ENCODE measurements around the gene CMSS1.

The CMSS1 gene

GRCh38 chr3:99999536-99999935 is 181.9 kb downstream of the CMSS1 start:
- no peak for DNase-seq (ENCODE audit: low spot score)

- DNase-seq (ENCODE audit: low spot score): no peak
Observed at GRCh38 chr3:100001083-100001482, 183.4 kb downstream of the CMSS1 start.

- no peak for DNase-seq (ENCODE audit: low spot score)
Observed at GRCh38 chr3:100001526-100002270, 184.0 kb downstream of the CMSS1 start.

- no peak for DNase-seq (ENCODE audit: low spot score)
Observed at GRCh38 chr3:100002599-100003350, 185.1 kb downstream of the CMSS1 start.

- DNase-seq (ENCODE audit: low spot score): no peak
Observed at GRCh38 chr3:100003609-100004503, 186.2 kb downstream of the CMSS1 start.

- no peak for DNase-seq (ENCODE audit: low spot score)
Observed at GRCh38 chr3:100004931-100005330, 187.3 kb downstream of the CMSS1 start.

GRCh38 chr3:100005665-100006393 is 188.2 kb downstream of the CMSS1 start:
- DNase-seq (ENCODE audit: low spot score): no peak

- DNase-seq (ENCODE audit: low spot score): no peak
Observed at GRCh38 chr3:100006570-100007271, 189.1 kb downstream of the CMSS1 start.

GRCh38 chr3:100007313-100007712 is 189.7 kb downstream of the CMSS1 start:
- no peak for DNase-seq (ENCODE audit: low spot score)

- no peak for DNase-seq (ENCODE audit: low spot score)
Observed at GRCh38 chr3:100008081-100008698, 190.5 kb downstream of the CMSS1 start.

GRCh38 chr3:100009276-100010086 is 191.8 kb downstream of the CMSS1 start:
- no peak for DNase-seq (ENCODE audit: low spot score)

- DNase-seq (ENCODE audit: low spot score): no peak
Observed at GRCh38 chr3:100010087-100010417, 192.4 kb downstream of the CMSS1 start.

GRCh38 chr3:100018806-100019205 is 201.1 kb downstream of the CMSS1 start:
- no peak for DNase-seq (ENCODE audit: low spot score)

- no peak for DNase-seq (ENCODE audit: low spot score)
Observed at GRCh38 chr3:100019719-100020118, 202.1 kb downstream of the CMSS1 start.

GRCh38 chr3:100020876-100021644 is 203.4 kb downstream of the CMSS1 start:
- no peak for DNase-seq (ENCODE audit: low spot score)

GRCh38 chr3:100022506-100022905 is 204.8 kb downstream of the CMSS1 start:
- DNase-seq (ENCODE audit: low spot score): no peak

- no peak for DNase-seq (ENCODE audit: low spot score)
Observed at GRCh38 chr3:100023150-100023549, 205.5 kb downstream of the CMSS1 start.

- no peak for DNase-seq (ENCODE audit: low spot score)
Observed at GRCh38 chr3:100023595-100023994, 205.9 kb downstream of the CMSS1 start.

Measured in D341Med (cell line).